K562 (cell line): ENCODE measurements around the gene MAP4K4.

Source experiments
- CEBPZ ChIP-seq: fragments of 150-350 bp; IDR thresholded peaks from 2 replicates; pipeline ENCODE4 v1.6.1; 2014; ENCODE audit warnings: low read depth, mild to moderate bottlenecking, low read length, borderline replicate concordance
- CTCF ChIP-seq, 3 experiments: IDR thresholded peaks in 2 of 3; conservative IDR thresholded peaks in 1 of 3; 2 replicates each; pipeline ENCODE4 v1.5.1; 2011 to 2012; ENCODE audit warnings: low read length in 3 of 3, mild to moderate bottlenecking in 3 of 3, control low read depth in 2 of 3, improper control_type of control experiment in 1 of 3, inconsistent platforms in 1 of 3, low read depth in 1 of 3, mixed read lengths in 1 of 3, moderate library complexity in 1 of 3; ENCODE audit not compliant: insufficient read depth in 2 of 3
- EP300 ChIP-seq: IDR thresholded peaks from 2 replicates; pipeline ENCODE4 v1.6.1; 2012; ENCODE audit warnings: low read length, improper control_type of control experiment
- LARP7 ChIP-seq: fragments of 450-650 bp; IDR thresholded peaks from 2 replicates; pipeline ENCODE4 v1.6.1; 2016
- NFYB ChIP-seq: IDR thresholded peaks from 2 replicates; pipeline ENCODE4 v1.6.1; 2011; ENCODE audit warnings: mild to moderate bottlenecking, moderate library complexity; ENCODE audit not compliant: insufficient read length; ENCODE audit errors: extremely low read depth
- POLR2A ChIP-seq: fragments of 450-650 bp; conservative IDR thresholded peaks from 2 replicates; pipeline ENCODE4 v1.6.1; 2016
- U2AF2 ChIP-seq: fragments of 200-400 bp; formaldehyde crosslinking; optimal IDR thresholded peaks from 2 replicates; pipeline ENCODE3; 2017; ENCODE audit warnings: low read depth, mild to moderate bottlenecking, low read length

- TF ChIP-seq CTCF (IDR thresholded peaks at IDR 0.05 in 2 of 3, conservative IDR thresholded peaks at IDR 0.05 in 1 of 3; ENCODE audit: insufficient read depth in 2 of 3, low read depth in 1 of 3, low read length in 3 of 3) (no peak), CEBPZ (no peak), POLR2A (no peak), NFYB (no peak), LARP7 (no peak), EP300 (no peak), U2AF2 (no peak)
These were observed 15.2 kb upstream of the MAP4K4 start for GRCh38 chr2:101682311-101682710.
